Heart right ventricle (tissue), 16 donors: ENCODE measurements around the gene GALNT7. TPM values are rescaled to one million over a fixed set of nuclear protein-coding genes. Genes with fewer than 3 reads are reported as not detected.

Source experiments
- ATAC-seq, 8 donors: fragments of 200-7000 bp; cut with Tn5 transposase; one replicate each; pipeline ENCODE4 v1.9.1; 2020; ENCODE audit warnings: mild to moderate bottlenecking in 8 of 8, moderate library complexity in 8 of 8, moderate number of reproducible peaks in 1 of 8
- DNase-seq, 2 donors: peaks; one replicate each; pipeline ENCODE4 v3.0.0-alpha.2; 2020
- H3K27ac ChIP-seq, 10 donors: fragments of 200-600 bp; sonication (generic) in 2 of 10; one replicate each; pipeline versions ENCODE4 v1.5.0 to v1.8.0; 2020 to 2022; ENCODE audit warnings: mild to moderate bottlenecking in 3 of 10
- H3K27me3 ChIP-seq, 7 donors: fragments of 200-600 bp; one replicate each; pipeline ENCODE4 v1.8.0; 2021 to 2022; ENCODE audit warnings: mild to moderate bottlenecking in 2 of 7
- H3K36me3 ChIP-seq, 9 donors: fragments of 200-600 bp; sonication (generic) in 1 of 9; one replicate each; pipeline versions ENCODE4 v1.5.0 to v1.8.0; 2020 to 2022; ENCODE audit warnings: mild to moderate bottlenecking in 2 of 9
- H3K4me1 ChIP-seq, 9 donors: fragments of 200-600 bp; sonication (generic) in 1 of 9; one replicate each; pipeline versions ENCODE4 v1.5.0 to v1.8.0; 2020 to 2022; ENCODE audit warnings: mild to moderate bottlenecking in 4 of 9
- H3K4me3 ChIP-seq, 10 donors: fragments of 200-600 bp; sonication (generic) in 2 of 10; one replicate each; pipeline versions ENCODE4 v1.5.0 to v1.8.0; 2020 to 2022; ENCODE audit warnings: mild to moderate bottlenecking in 7 of 10, moderate library complexity in 2 of 10
- H3K9me3 ChIP-seq, 11 donors: fragments of 200-600 bp in 10 of 11; sonication (generic) in 2 of 11; one replicate each; pipeline versions ENCODE4 v1.5.0 to v1.8.0; 2013 to 2022; ENCODE audit warnings: mild to moderate bottlenecking in 2 of 11, control low read depth in 1 of 11, moderate library complexity in 1 of 11
- CTCF ChIP-seq, 9 donors: fragments of 200-600 bp; sonication (generic) in 2 of 9; IDR thresholded peaks; one replicate each; pipeline versions ENCODE4 v1.5.0 to v1.8.0; 2021 to 2022; ENCODE audit warnings: antibody characterized with exemption in 9 of 9, mild to moderate bottlenecking in 5 of 9, moderate library complexity in 1 of 9
- WGBS, 2 donors: extraction: QIAGEN DNeasy Blood & Tissue Kit; methylation state at CpG; one replicate each; pipeline ENCODE4 v1.1.7; 2013; ENCODE audit warnings: inconsistent platforms in 1 of 2; 5-methylcytosine and 5-hydroxymethylcytosine counted together
- intact Hi-C, 10 donors: fragments of 100-400 bp; cut with DNase I; formaldehyde crosslinking; loops; one replicate each; pipeline versions ENCODE4 v1.11.1 to v1.14.2; 2022
- polyA plus RNA-seq, 2 donors: library from polyadenylated mRNA; stranded (reverse); fragments of 200-250 nt; gene quantifications; one replicate each; pipeline ENCODE4 v1.2.3, GENCODE V29; 2013
- total RNA-seq, 10 donors: library from RNA; stranded (reverse); fragmentation: NEBNext Ultra II Directional in 3 of 10; extraction: Animal tissue kit (Norgen Biotek cat#: 25700) in 3 of 10; gene quantifications; one replicate each; pipeline versions ENCODE4 v1.2.1 to v1.2.4, GENCODE V29; 2021 to 2023
- donor health status: Arrhythmogenic right ventricular cardiomyopathy.
- donor health status: ischemic (EF 13 %, LVEDD 7.1; RV severe dilation, severe dysfunction).
- donor health status: healthy with polysubstance abuse.
- donor health status: DM: no; HTN: yes; CAD: no.
- donor health status: DM: no; HTN: no; CAD: no.
- donor health status: ischemic (EF 25% LVEDD 6.9; RV normal size, moderate dysfunction).
- donor health status: ischemic (EF 25% LVEDD 5.7; RV mildly dilated, moderate dysfunction).
- donor health status: healthy.
- donor health status: DM: yes; HTN: yes; CAD: no.
- donor health status: Ischemic cardiomyopathy.
- donor health status: ischemic (EF 35%, LVEDD 5.7; RV mildly dilated, moderate dysfunction).
- donor health status: nonischemic (EF 11% LVEDD 7.7; RV severe dilation, severe dysfunction).
- donor health status: DM: yes; HTN: yes; CAD: no.
- donor health status: PGD.
- donor health status: ischemic (EF 29% LVEDD 5.4; RV normal size, mild dysfunction).
- donor health status: nonischemic (EF 23%, LVEDD 6.1; RV moderate dilation, normal function).

Gene GALNT7
- total and polyA plus RNA-seq, 12 donors: 2.2 to 8.8 (median 5.3) TPM

- no peaks in the 10 kb centered on the region for H3K9me3 ChIP-seq
- no peaks in the 10 kb centered on the region for H3K36me3 ChIP-seq
- no peak overlapping the region for H3K27ac ChIP-seq
- no peak for DNase-seq
- peaks cover 0 to 22% (median 3%) of the 10 kb centered on the region in 9 donors for H3K4me1 ChIP-seq
- intact Hi-C loops: loop anchor here in 4 of 10 donors (5.0 to 10.0 kb wide), 3 partner anchors 55 to 198 kb away; no protein-coding TSS in a partner anchor
- H3K4me3 ChIP-seq: no peak overlapping the region
- ATAC-seq: no peak
- H3K27me3 ChIP-seq: no peaks in the 10 kb centered on the region
- no peak for TF ChIP-seq CTCF (IDR thresholded peaks at IDR 0.05)
Measured at GRCh38 chr4:173230062-173230461, 61.5 kb downstream of the GALNT7 start.

GRCh38 chr4:173231916-173232315 is 63.3 kb downstream of the GALNT7 start:
- Histone ChIP-seq H3K36me3 (no peaks in the 10 kb centered on the region), H3K4me3 (no peak overlapping the region), H3K9me3 (no peaks in the 10 kb centered on the region), H3K27me3 (no peaks in the 10 kb centered on the region), H3K27ac (peak overlapping the region in 1 of 10 donors; percentile 3), H3K4me1 (peaks cover 0 to 23% (median 12%) of the 10 kb centered on the region in 9 donors)
- intact Hi-C loops: loop anchor here in 5 of 10 donors (1.0 to 10.0 kb wide), 4 partner anchors 48 to 200 kb away; no protein-coding TSS in a partner anchor
- 50 to 63% methylated on average over 1 of the region's 1 CpG for WGBS, 2 donors
- TF ChIP-seq CTCF (IDR thresholded peaks at IDR 0.05): peak in 6 of 9 donors; percentile 14 to 45 (median 29)
- ATAC-seq (peak in 6 of 8 donors; percentile 46 to 66 (median 56)), DNase-seq (no peak)

- DNase-seq (no peak), ATAC-seq (no peak)
- intact Hi-C loops: loop anchor here in 4 of 10 donors (5.0 to 10.0 kb wide), 3 partner anchors 59 to 202 kb away; no protein-coding TSS in a partner anchor
- no peaks in the 10 kb centered on the region for H3K9me3 ChIP-seq
- H3K4me3 ChIP-seq: no peak overlapping the region
- no peak for TF ChIP-seq CTCF (IDR thresholded peaks at IDR 0.05)
- no peaks in the 10 kb centered on the region for H3K36me3 ChIP-seq
- WGBS, 2 donors: 73 to 75% methylated on average over 5 of the region's 5 CpGs
- H3K27ac ChIP-seq: no peak overlapping the region
- H3K27me3 ChIP-seq: no peaks in the 10 kb centered on the region
- H3K4me1 ChIP-seq: peaks cover 0 to 33% (median 19%) of the 10 kb centered on the region in 9 donors
Measured at GRCh38 chr4:173233857-173234256, 65.2 kb downstream of the GALNT7 start.

GRCh38 chr4:173235050-173235449 is 66.4 kb downstream of the GALNT7 start:
- Histone ChIP-seq H3K36me3 (no peaks in the 10 kb centered on the region), H3K9me3 (no peaks in the 10 kb centered on the region), H3K4me1 (peaks cover 0 to 33% (median 19%) of the 10 kb centered on the region in 9 donors), H3K27ac (no peak overlapping the region), H3K27me3 (no peaks in the 10 kb centered on the region), H3K4me3 (no peak overlapping the region)
- 96 to 97% methylated on average over 3 of the region's 3 CpGs for WGBS, 2 donors
- DNase-seq (no peak), ATAC-seq (no peak)
- TF ChIP-seq CTCF (IDR thresholded peaks at IDR 0.05): no peak
- intact Hi-C loops: loop anchor here in 2 of 10 donors (10.0 kb wide), 1 partner anchor 60 kb away; no protein-coding TSS in a partner anchor
